Smooth muscle cell of trachea (primary cell): Measurements from ENCODE around the gene ZNF124. TPM values are rescaled to one million over a fixed set of nuclear protein-coding genes. Genes with fewer than 3 reads are reported as not detected.

Experiments used
- total RNA-seq: library from RNA; depleted of rRNA; stranded (reverse); fragments of >200 nt; gene quantifications from 2 replicates; pipeline ENCODE4 v1.2.1, GENCODE V29; 2014

ZNF124 gene
- total RNA-seq: 29.5 and 37.7 TPM in 2 replicates

GRCh38 chr1:247171875-247172563 is at the start of gene ZNF124:
TSS of gene ZNF124 (minus strand) at chr1:247172020. CDS start at chr1:247171877, 143 bp downstream.

Other genes with a start within 250 kb of the ZNF124 start
- 22.7 and 23.1 TPM in 2 replicates for gene AHCTF1, start 240.1 kb downstream of the ZNF124 start, total RNA-seq
- gene ZNF695, start 164.0 kb downstream of the ZNF124 start, total RNA-seq: 1.7 and 2.0 TPM in 2 replicates
- 1.8 and 3.1 TPM in 2 replicates for gene ZNF670, start 93.2 kb downstream of the ZNF124 start, total RNA-seq
- gene ZNF669, start 67.7 kb downstream of the ZNF124 start, total RNA-seq: 8.3 and 10.5 TPM in 2 replicates
- gene VN1R5, start 84.1 kb upstream of the ZNF124 start, total RNA-seq: not detected in 2 replicates
- 19.9 and 22.2 TPM in 2 replicates for gene ZNF496, start 159.8 kb upstream of the ZNF124 start, total RNA-seq
- gene NLRP3, start 244.2 kb upstream of the ZNF124 start, total RNA-seq: under 0.01 TPM in 1 of 2 replicates, not detected in the other